PFSK-1 (cell line): ENCODE measurements around the gene CPT2.

Source experiments
- FOXP2 ChIP-seq: optimal IDR thresholded peaks from 2 replicates; pipeline ENCODE3; 2011; ENCODE audit warnings: borderline replicate concordance, control low read depth, inconsistent platforms; ENCODE audit not compliant: insufficient read depth; ENCODE audit errors: extremely low read length, extremely low read depth
- POLR2AphosphoS5 ChIP-seq: IDR thresholded peaks from 2 replicates; pipeline ENCODE4 v1.6.1; 2012; ENCODE audit warnings: low read depth, mild to moderate bottlenecking, control low read depth, low read length, moderate library complexity
- SIN3A ChIP-seq: IDR thresholded peaks from 2 replicates; pipeline ENCODE4 v1.6.1; 2012; ENCODE audit warnings: mild to moderate bottlenecking, low read length, moderate library complexity, borderline replicate concordance; ENCODE audit not compliant: insufficient read depth
- TAF1 ChIP-seq: IDR thresholded peaks from 2 replicates; pipeline ENCODE4 v1.6.1; 2012; ENCODE audit warnings: low read length, control low read depth, borderline replicate concordance; ENCODE audit not compliant: insufficient read depth
- TF ChIP-seq, protein P1 (sequence below), 2 experiments: IDR thresholded peaks; 2 replicates each; pipeline versions ENCODE4 v1.6.1 to v1.8.0; 2011 to 2012; ENCODE audit warnings: low read depth in 2 of 2, low read length in 2 of 2, control low read depth in 1 of 2, inconsistent platforms in 1 of 2, mild to moderate bottlenecking in 1 of 2, moderate library complexity in 1 of 2; ENCODE audit not compliant: insufficient read depth in 1 of 2

Gene CPT2

DNA sequence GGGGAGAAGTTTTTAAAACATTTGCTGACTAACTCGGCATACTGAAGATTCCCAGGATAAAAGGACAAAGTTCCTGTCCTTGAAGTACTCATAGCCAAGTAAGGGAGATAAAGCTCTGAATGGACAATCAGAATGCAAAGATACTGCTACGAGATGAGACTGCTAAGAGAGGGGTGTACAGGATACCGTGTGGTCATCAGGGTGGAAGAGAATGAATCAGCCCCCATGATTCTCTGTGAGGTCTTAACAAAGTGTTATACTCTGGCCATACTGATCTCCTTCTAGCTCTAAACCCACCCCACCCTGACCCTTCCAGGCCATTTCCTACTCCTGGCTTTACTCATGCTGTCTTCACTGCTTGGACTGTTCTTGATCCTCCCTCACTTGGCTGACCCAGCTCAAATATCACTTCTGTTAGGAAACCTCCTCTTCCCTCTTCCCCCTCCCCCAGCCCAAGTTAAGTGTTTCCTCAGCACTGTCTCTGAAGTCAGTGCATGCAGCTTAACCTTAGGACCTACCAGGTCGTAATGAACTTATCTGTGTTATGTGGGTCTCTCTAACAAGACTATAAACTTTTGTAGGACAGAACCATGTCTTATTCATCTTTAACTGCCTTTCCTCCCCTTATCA, 57.5 kb downstream of the CPT2 start:
- TF ChIP-seq, protein P1, sequence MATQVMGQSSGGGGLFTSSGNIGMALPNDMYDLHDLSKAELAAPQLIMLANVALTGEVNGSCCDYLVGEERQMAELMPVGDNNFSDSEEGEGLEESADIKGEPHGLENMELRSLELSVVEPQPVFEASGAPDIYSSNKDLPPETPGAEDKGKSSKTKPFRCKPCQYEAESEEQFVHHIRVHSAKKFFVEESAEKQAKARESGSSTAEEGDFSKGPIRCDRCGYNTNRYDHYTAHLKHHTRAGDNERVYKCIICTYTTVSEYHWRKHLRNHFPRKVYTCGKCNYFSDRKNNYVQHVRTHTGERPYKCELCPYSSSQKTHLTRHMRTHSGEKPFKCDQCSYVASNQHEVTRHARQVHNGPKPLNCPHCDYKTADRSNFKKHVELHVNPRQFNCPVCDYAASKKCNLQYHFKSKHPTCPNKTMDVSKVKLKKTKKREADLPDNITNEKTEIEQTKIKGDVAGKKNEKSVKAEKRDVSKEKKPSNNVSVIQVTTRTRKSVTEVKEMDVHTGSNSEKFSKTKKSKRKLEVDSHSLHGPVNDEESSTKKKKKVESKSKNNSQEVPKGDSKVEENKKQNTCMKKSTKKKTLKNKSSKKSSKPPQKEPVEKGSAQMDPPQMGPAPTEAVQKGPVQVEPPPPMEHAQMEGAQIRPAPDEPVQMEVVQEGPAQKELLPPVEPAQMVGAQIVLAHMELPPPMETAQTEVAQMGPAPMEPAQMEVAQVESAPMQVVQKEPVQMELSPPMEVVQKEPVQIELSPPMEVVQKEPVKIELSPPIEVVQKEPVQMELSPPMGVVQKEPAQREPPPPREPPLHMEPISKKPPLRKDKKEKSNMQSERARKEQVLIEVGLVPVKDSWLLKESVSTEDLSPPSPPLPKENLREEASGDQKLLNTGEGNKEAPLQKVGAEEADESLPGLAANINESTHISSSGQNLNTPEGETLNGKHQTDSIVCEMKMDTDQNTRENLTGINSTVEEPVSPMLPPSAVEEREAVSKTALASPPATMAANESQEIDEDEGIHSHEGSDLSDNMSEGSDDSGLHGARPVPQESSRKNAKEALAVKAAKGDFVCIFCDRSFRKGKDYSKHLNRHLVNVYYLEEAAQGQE (IDR thresholded peaks at IDR 0.05; ENCODE audit: insufficient read depth in 1 of 2, low read depth in 2 of 2, low read length in 2 of 2): no peak
- TF ChIP-seq FOXP2 (no peak), TAF1 (no peak), SIN3A (no peak), POLR2AphosphoS5 (no peak)

DNA sequence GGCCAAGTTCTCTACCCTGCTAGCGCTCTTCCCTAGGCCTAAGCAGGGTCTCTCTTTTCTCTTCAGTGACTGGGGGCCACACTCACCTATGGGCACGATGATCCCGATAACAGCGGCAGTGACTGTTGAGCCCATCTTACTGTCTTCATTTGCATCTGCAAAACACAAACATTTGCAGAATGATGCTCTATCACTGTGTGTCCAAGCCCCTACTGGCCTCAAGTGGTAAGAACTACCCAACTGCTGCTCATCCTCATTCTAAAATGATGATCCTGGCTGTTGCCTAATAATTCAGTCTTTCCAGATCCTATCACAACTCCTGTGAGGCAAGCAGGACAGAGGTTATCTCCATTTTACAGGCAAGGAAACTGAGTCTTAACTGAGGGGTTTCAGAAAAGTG, 58.4 kb downstream of the CPT2 start:
- no peak for TF ChIP-seq SIN3A
- TF ChIP-seq TAF1: no peak
- TF ChIP-seq, protein P1 (IDR thresholded peaks at IDR 0.05; ENCODE audit: insufficient read depth in 1 of 2, low read depth in 2 of 2, low read length in 2 of 2): no peak
- no peak; the same call in 1 of the 2 replicates for TF ChIP-seq POLR2AphosphoS5
- TF ChIP-seq FOXP2: no peak

DNA sequence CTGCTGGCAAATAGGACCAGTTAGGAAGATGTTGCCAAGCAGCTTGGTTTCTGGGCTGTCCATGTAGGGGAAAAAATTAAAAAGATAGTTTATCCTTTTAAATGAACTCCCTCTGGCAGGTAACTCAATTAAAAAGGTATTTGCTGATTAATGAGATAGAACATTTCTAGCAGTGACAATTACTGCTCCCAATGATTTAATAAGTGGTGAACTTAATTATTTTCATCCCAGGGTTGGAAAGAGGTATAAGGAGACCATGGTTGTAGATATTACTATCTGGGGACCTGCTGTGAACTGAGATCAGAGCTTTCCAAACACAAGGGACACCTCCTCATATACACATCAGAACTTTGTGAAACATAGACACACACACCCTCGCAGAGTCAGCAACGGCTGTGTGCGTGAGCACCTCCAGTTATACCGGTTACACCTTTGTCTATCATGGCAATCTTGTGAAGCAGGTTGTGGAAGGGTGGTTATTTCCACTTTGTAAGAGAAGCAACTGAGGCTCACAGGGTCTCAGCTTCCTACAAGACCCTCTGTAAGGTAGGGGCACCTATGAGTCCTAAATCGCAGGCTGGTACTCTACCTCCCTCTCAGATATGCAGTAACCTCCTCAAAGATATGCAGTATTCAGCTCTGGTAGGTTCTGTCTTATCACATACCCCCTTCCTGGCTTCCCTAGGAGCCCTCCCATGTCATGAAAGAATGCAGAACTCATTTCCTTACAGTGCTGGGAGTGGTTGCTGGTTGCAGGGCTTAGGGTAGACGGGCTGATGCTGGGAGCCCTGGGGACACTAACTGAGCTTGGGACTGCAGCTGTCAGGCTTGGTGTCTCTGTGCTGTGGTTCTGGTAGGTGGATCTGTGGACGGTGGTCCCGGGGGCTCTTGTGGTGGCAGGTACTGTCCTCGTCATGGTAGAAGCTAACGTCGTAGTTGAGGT, 60.2 kb downstream of the CPT2 start:
- TF ChIP-seq, protein P1 (IDR thresholded peaks at IDR 0.05; ENCODE audit: insufficient read depth in 1 of 2, low read depth in 2 of 2, low read length in 2 of 2): no peak
- no peak for TF ChIP-seq POLR2AphosphoS5
- TF ChIP-seq SIN3A: no peak
- no peak for TF ChIP-seq TAF1
- TF ChIP-seq FOXP2: no peak

DNA sequence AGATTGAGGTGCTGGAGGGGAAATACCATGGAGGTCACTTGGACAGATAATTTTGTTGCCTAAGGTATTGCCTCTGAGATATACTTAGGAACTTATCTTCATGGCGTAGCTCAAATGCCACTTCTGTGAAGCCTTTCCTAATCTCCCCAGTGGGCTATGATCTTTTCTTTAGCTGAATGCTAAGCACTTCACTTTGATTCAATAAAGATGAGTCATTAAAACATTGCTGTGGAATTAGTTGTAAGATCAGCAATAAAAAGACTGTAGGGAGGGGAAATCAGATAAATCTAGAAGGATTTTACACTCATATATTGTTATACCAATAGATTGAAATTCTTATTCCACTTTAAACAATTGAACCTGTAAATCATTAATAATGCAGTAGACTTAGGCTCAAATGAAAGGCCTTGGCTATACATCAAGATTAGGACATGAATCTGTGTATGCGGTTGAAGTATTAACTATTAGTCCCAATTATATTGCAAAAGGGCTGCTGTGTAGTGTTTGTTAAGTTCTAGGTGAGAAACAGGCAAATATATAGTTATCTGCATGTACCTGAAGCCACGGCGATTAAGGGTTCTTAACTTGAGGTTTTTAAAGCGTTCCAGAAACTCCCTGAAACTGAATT, 60.9 kb downstream of the CPT2 start:
- TF ChIP-seq POLR2AphosphoS5 (no peak), FOXP2 (no peak), TAF1 (no peak), SIN3A (no peak)
- TF ChIP-seq, protein P1 (IDR thresholded peaks at IDR 0.05; ENCODE audit: insufficient read depth in 1 of 2, low read depth in 2 of 2, low read length in 2 of 2): no peak
